ENCODE measurements around the gene BRF1.
"Not testable (repeated sequence)": the region's sequence is repeated elsewhere in the genome, so short reads cannot be mapped to it uniquely, and the experiment has no call there.

BRF1 gene

GRCh38 chr14:105332350-105332874 is 31.6 kb upstream of the BRF1 start:
- no peak for DNase-seq

- no peak for DNase-seq
Measured at GRCh38 chr14:105331575-105332349, 31.0 kb upstream of the BRF1 start.

- DNase-seq, result no peak
Measured at GRCh38 chr14:105330491-105330895, 29.7 kb upstream of the BRF1 start.

- DNase-seq, result no peak
Measured at GRCh38 chr14:105329411-105330150, 28.8 kb upstream of the BRF1 start.

GRCh38 chr14:105328678-105329390 is 28.0 kb upstream of the BRF1 start:
- no peak for DNase-seq

GRCh38 chr14:105328070-105328677 is 27.4 kb upstream of the BRF1 start:
- no peak for DNase-seq

- not testable (repeated sequence) for DNase-seq
Measured at GRCh38 chr14:105327695-105328045, 26.9 kb upstream of the BRF1 start.

GRCh38 chr14:105326891-105327694 is 26.3 kb upstream of the BRF1 start:
- no peak for DNase-seq

- DNase-seq, result no peak
Measured at GRCh38 chr14:105326568-105326867, 25.7 kb upstream of the BRF1 start.

- no peak for DNase-seq
Measured at GRCh38 chr14:105325716-105326567, 25.1 kb upstream of the BRF1 start.

- DNase-seq, result no peak
Measured at GRCh38 chr14:105325303-105325702, 24.5 kb upstream of the BRF1 start.

- no peak for DNase-seq
Measured at GRCh38 chr14:105324871-105325270, 24.1 kb upstream of the BRF1 start.

- DNase-seq, result no peak
Measured at GRCh38 chr14:105324080-105324778, 23.4 kb upstream of the BRF1 start.

GRCh38 chr14:105323663-105324062 is 22.9 kb upstream of the BRF1 start:
- DNase-seq, result no peak

- no peak for DNase-seq
Measured at GRCh38 chr14:105322791-105323556, 22.2 kb upstream of the BRF1 start.

- DNase-seq, result no peak
Measured at GRCh38 chr14:105317546-105317945, 16.7 kb upstream of the BRF1 start.

- DNase-seq, result no peak
Measured at GRCh38 chr14:105316968-105317510, 16.2 kb upstream of the BRF1 start.

GRCh38 chr14:105316577-105316941 is 15.8 kb upstream of the BRF1 start:
- no peak for DNase-seq

- DNase-seq, result no peak
Measured at GRCh38 chr14:105315941-105316576, 15.3 kb upstream of the BRF1 start.
